HEK293 (cell line): ENCODE measurements around the gene AFF3.

Experiments
- CTCF ChIA-PET: fragments of 350-600 bp; formaldehyde crosslinking; extraction: SDS; loops from one replicate; lab custom pipeline; 2021; ENCODE audit warnings: antibody characterized with exemption; lab: Yijun Ruan, JAX
- POLR2A ChIA-PET: fragments of 300-600 bp; formaldehyde crosslinking; extraction: SDS; loops from one replicate; lab custom pipeline; 2020; ENCODE audit warnings: antibody characterized with exemption, inconsistent platforms; lab: Yijun Ruan, JAX
- H3K27ac ChIP-seq: fragments of 200-500 bp; sonication (Bioruptor generic); 2 replicates; pipeline ENCODE4 v1.5.1; 2014; ENCODE audit warnings: low read depth, low read length, control low read depth, inconsistent platforms; ENCODE audit errors: extremely low read depth
- H3K36me3 ChIP-seq, 2 experiments: fragments of 200-500 bp in 1 of 2; sonication (Bioruptor generic) in 1 of 2; 1 replicate in 1 of 2; 2 replicates in 1 of 2; pipeline ENCODE4 v1.5.1; 2014 to 2017; ENCODE audit warnings: inconsistent platforms in 2 of 2, low read length in 2 of 2; ENCODE audit not compliant: control insufficient read depth in 2 of 2, insufficient read depth in 1 of 2
- H3K4me1 ChIP-seq: fragments of 200-500 bp; sonication (Bioruptor generic); 2 replicates; pipeline ENCODE4 v1.5.1; 2014; ENCODE audit warnings: mild to moderate bottlenecking, low read length, inconsistent platforms; ENCODE audit not compliant: control insufficient read depth, insufficient read depth
- H3K4me3 ChIP-seq: 2 replicates; pipeline ENCODE4 v1.5.1; 2011; ENCODE audit warnings: low read depth, mild to moderate bottlenecking, control low read depth, low read length, moderate library complexity
- H3K9me3 ChIP-seq: fragments of 200-500 bp; sonication (Bioruptor generic); 2 replicates; pipeline ENCODE4 v1.5.1; 2014; ENCODE audit warnings: low read depth, low read length, inconsistent platforms; ENCODE audit not compliant: control insufficient read depth, insufficient read depth
- MYNN ChIP-seq: fragments of 450-650 bp; formaldehyde crosslinking; IDR thresholded peaks from 2 replicates; pipeline ENCODE4 v1.5.1; 2016; ENCODE audit warnings: missing biosample characterization, missing genetic modification characterization, borderline replicate concordance
- ZNF140 ChIP-seq: fragments of 450-650 bp; formaldehyde crosslinking; IDR thresholded peaks from 2 replicates; pipeline ENCODE4 v1.5.1; 2016; ENCODE audit warnings: missing biosample characterization, missing genetic modification characterization
- ZNF16 ChIP-seq: fragments of 450-650 bp; formaldehyde crosslinking; IDR thresholded peaks from 2 replicates; pipeline ENCODE4 v1.5.1; 2016; ENCODE audit warnings: low read depth, missing biosample characterization, missing genetic modification characterization
- ZNF221 ChIP-seq: fragments of 450-650 bp; formaldehyde crosslinking; IDR thresholded peaks from 2 replicates; pipeline ENCODE4 v1.5.1; 2017; ENCODE audit warnings: missing biosample characterization, missing genetic modification characterization, borderline replicate concordance
- ZNF24 ChIP-seq: fragments of 450-650 bp; formaldehyde crosslinking; IDR thresholded peaks from 2 replicates; pipeline ENCODE4 v1.5.1; 2016; ENCODE audit warnings: missing biosample characterization, missing genetic modification characterization
- ZNF311 ChIP-seq: fragments of 450-650 bp; formaldehyde crosslinking; IDR thresholded peaks from 2 replicates; pipeline ENCODE4 v1.5.1; 2017; ENCODE audit warnings: missing biosample characterization, missing genetic modification characterization, borderline replicate concordance
- ZNF518A ChIP-seq: fragments of 450-650 bp; formaldehyde crosslinking; conservative IDR thresholded peaks from 2 replicates; pipeline ENCODE4 v1.5.1; 2016; ENCODE audit warnings: low read depth, missing biosample characterization, missing genetic modification characterization
- ZNF529 ChIP-seq: fragments of 450-650 bp; formaldehyde crosslinking; IDR thresholded peaks from 2 replicates; pipeline ENCODE4 v1.5.1; 2017; ENCODE audit warnings: missing genetic modification characterization, missing biosample characterization; ENCODE audit not compliant: insufficient replicate concordance
- ZNF530 ChIP-seq: fragments of 450-650 bp; formaldehyde crosslinking; IDR thresholded peaks from 2 replicates; pipeline ENCODE4 v1.5.1; 2016; ENCODE audit warnings: low read depth, missing biosample characterization, missing genetic modification characterization
- ZNF548 ChIP-seq: fragments of 450-650 bp; formaldehyde crosslinking; IDR thresholded peaks from 2 replicates; pipeline ENCODE4 v1.5.1; 2016; ENCODE audit warnings: missing biosample characterization, missing genetic modification characterization
- ZNF560 ChIP-seq: fragments of 450-650 bp; formaldehyde crosslinking; IDR thresholded peaks from 2 replicates; pipeline ENCODE4 v1.5.1; 2017; ENCODE audit warnings: missing biosample characterization, missing genetic modification characterization, borderline replicate concordance
- ZNF639 ChIP-seq: fragments of 450-650 bp; formaldehyde crosslinking; IDR thresholded peaks from 2 replicates; pipeline ENCODE4 v1.5.1; 2016; ENCODE audit warnings: missing biosample characterization, missing genetic modification characterization
- ZNF776 ChIP-seq: fragments of 450-650 bp; formaldehyde crosslinking; IDR thresholded peaks from 2 replicates; pipeline ENCODE4 v1.5.0; 2017; ENCODE audit warnings: missing biosample characterization, missing genetic modification characterization, borderline replicate concordance
- ZSCAN5A ChIP-seq: fragments of 450-650 bp; formaldehyde crosslinking; IDR thresholded peaks from 2 replicates; pipeline ENCODE4 v1.5.1; 2016; ENCODE audit warnings: missing biosample characterization, missing genetic modification characterization
- TF ChIP-seq, protein P1 (sequence below): fragments of 450-650 bp; formaldehyde crosslinking; IDR thresholded peaks from 2 replicates; pipeline ENCODE4 v1.5.1; 2016; ENCODE audit warnings: missing biosample characterization, missing genetic modification characterization
- TF ChIP-seq, protein P2 (sequence below): fragments of 450-650 bp; formaldehyde crosslinking; IDR thresholded peaks from 2 replicates; pipeline ENCODE4 v1.5.1; 2016; ENCODE audit warnings: missing biosample characterization, missing genetic modification characterization

AFF3 gene

DNA sequence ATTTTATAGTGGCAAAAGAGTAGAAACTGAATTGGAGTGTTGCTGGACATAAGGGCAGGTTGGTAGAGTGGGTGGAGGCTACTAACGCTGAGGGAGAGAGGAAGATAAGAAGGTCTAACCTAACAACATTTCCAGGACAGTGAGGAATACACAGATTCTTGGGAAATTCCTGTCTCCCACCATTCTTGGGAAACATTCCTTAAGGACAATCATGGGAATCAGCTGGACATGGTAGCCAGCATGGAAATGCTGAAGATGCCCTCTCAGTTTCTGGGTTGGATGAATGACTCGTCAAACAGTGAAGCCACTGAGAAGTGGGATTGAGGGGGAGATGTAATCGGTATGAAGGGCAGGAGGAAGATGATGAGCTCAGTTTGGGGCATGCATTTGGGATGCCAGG is 265.4 kb downstream of the AFF3 start:
- no peak for TF ChIP-seq ZNF529 (tag by site-specific recombination)
- TF ChIP-seq, all 188 proteins: peak for 0
- CTCF ChIA-PET: no interaction called here
- POLR2A ChIA-PET: no interaction called here
- H3K36me3 ChIP-seq: no peaks in the 10 kb centered on the region
- H3K27ac ChIP-seq: no peak overlapping the region
- H3K9me3 ChIP-seq: no peaks in the 10 kb centered on the region
- no peak overlapping the region for H3K4me3 ChIP-seq
- peaks cover 3% of the 10 kb centered on the region; the same call in 1 of the 2 replicates for H3K4me1 ChIP-seq

- Histone ChIP-seq H3K4me1 (no peaks in the 10 kb centered on the region), H3K9me3 (no peaks in the 10 kb centered on the region), H3K4me3 (no peak overlapping the region), H3K36me3 (no peaks in the 10 kb centered on the region)
- TF ChIP-seq ZNF776 (tag by site-specific recombination) (no peak), MYNN (no peak), ZNF24 (tag by site-specific recombination) (no peak), ZSCAN5A (tag by site-specific recombination) (no peak), ZNF518A (tag by site-specific recombination) (no peak), ZNF530 (tag by site-specific recombination) (no peak), ZNF311 (no peak), ZNF140 (tag by site-specific recombination) (no peak), ZNF548 (tag by site-specific recombination) (no peak), ZNF639 (tag by site-specific recombination) (no peak), ZNF560 (tag by site-specific recombination) (no peak), ZNF16 (tag by site-specific recombination) (no peak), ZNF221 (no peak)
- TF ChIP-seq, protein P1, sequence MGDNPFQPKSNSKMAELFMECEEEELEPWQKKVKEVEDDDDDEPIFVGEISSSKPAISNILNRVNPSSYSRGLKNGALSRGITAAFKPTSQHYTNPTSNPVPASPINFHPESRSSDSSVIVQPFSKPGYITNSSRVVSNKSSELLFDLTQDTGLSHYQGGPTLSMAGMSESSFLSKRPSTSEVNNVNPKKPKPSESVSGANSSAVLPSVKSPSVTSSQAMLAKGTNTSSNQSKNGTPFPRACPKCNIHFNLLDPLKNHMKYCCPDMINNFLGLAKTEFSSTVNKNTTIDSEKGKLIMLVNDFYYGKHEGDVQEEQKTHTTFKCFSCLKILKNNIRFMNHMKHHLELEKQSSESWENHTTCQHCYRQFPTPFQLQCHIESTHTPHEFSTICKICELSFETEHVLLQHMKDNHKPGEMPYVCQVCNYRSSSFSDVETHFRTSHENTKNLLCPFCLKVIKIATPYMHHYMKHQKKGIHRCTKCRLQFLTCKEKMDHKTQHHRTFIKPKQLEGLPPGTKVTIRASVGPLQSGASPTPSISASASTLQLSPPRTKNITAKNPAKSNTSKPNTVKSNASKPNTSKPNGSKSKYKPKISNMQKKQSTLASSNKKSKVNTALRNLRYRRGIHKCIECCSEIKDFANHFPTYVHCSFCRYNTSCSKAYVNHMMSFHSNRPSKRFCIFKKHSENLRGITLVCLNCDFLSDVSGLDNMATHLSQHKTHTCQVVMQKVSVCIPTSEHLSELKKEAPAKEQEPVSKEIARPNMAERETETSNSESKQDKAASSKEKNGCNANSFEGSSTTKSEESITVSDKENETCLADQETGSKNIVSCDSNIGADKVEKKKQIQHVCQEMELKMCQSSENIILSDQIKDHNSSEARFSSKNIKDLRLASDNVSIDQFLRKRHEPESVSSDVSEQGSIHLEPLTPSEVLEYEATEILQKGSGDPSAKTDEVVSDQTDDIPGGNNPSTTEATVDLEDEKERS: no peak
- TF ChIP-seq, protein P2, sequence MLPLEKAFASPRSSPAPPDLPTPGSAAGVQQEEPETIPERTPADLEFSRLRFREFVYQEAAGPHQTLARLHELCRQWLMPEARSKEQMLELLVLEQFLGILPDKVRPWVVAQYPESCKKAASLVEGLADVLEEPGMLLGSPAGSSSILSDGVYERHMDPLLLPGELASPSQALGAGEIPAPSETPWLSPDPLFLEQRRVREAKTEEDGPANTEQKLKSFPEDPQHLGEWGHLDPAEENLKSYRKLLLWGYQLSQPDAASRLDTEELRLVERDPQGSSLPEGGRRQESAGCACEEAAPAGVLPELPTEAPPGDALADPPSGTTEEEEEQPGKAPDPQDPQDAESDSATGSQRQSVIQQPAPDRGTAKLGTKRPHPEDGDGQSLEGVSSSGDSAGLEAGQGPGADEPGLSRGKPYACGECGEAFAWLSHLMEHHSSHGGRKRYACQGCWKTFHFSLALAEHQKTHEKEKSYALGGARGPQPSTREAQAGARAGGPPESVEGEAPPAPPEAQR (tag by site-specific recombination): no peak
- TF ChIP-seq, all 188 proteins: peak for 0
- POLR2A ChIA-PET: no interaction called here
- CTCF ChIA-PET: no interaction called here
- H3K27ac ChIP-seq: no peak overlapping the region
Observed at GRCh38 chr2:99875627-99876201, 266.7 kb downstream of the AFF3 start.
